Natural killer cell (primary cell): ENCODE measurements around the gene SCFD2. TPM values are rescaled to one million over a fixed set of nuclear protein-coding genes. Genes with fewer than 3 reads are reported as not detected.

Source experiments
- ATAC-seq, 3 donors: fragments of 150-1000 bp in 2 of 3; fragments of 200-7000 bp in 1 of 3; cut with Tn5 transposase; 1 replicate in 1 of 3; 2 replicates in 2 of 3; pipeline ENCODE4 v1.10.0; 2021; ENCODE audit warnings: mild to moderate bottlenecking in 2 of 3, moderate library complexity in 2 of 3
- DNase-seq, 2 donors: peaks; one replicate each; pipeline versions ENCODE4 v3.0.0 to v3.0.0-alpha.2; 2013 to 2021; ENCODE audit warnings: mixed read lengths in 1 of 2
- H3K27ac ChIP-seq: one replicate; pipeline ENCODE4 v1.5.1; 2013; ENCODE audit warnings: mild to moderate bottlenecking, low read length
- H3K27me3 ChIP-seq: one replicate; pipeline ENCODE4 v1.6.1; 2013; ENCODE audit warnings: low read length; ENCODE audit not compliant: control insufficient read depth, insufficient read depth
- H3K36me3 ChIP-seq: one replicate; pipeline ENCODE4 v1.6.1; 2013; ENCODE audit warnings: low read length; ENCODE audit not compliant: control insufficient read depth, insufficient read depth
- H3K4me1 ChIP-seq: one replicate; pipeline ENCODE4 v1.6.1; 2013; ENCODE audit warnings: low read length; ENCODE audit not compliant: control insufficient read depth, insufficient read depth
- H3K4me3 ChIP-seq: one replicate; pipeline ENCODE4 v1.5.1; 2013; ENCODE audit warnings: low read length
- H3K9me3 ChIP-seq: one replicate; pipeline ENCODE4 v1.6.1; 2013; ENCODE audit warnings: low read length; ENCODE audit not compliant: control insufficient read depth, insufficient read depth
- H3K27ac Mint-ChIP-seq, 2 donors: one replicate each; pipeline ENCODE4 v1.8.0; 2022; ENCODE audit warnings: mild to moderate bottlenecking in 2 of 2, mixed read lengths in 2 of 2, moderate library complexity in 1 of 2
- H3K27me3 Mint-ChIP-seq, 2 donors: one replicate each; pipeline ENCODE4 v1.8.0; 2022; ENCODE audit warnings: low read depth in 2 of 2, mixed read lengths in 2 of 2
- H3K36me3 Mint-ChIP-seq: one replicate; pipeline ENCODE4 v1.8.0; 2022; ENCODE audit warnings: mixed read lengths
- H3K4me1 Mint-ChIP-seq, 2 donors: one replicate each; pipeline ENCODE4 v1.8.0; 2022; ENCODE audit warnings: mixed read lengths in 2 of 2
- H3K4me3 Mint-ChIP-seq: one replicate; pipeline ENCODE4 v1.8.0; 2022; ENCODE audit warnings: mild to moderate bottlenecking, moderate library complexity, mixed read lengths
- H3K9me3 Mint-ChIP-seq, 2 donors: one replicate each; pipeline ENCODE4 v1.8.0; 2022; ENCODE audit warnings: mixed read lengths in 2 of 2
- CTCF ChIP-seq: fragments of 200-600 bp; IDR thresholded peaks from one replicate; pipeline ENCODE4 v1.8.0; 2022; ENCODE audit warnings: antibody characterized with exemption
- WGBS: methylation state at CpG from one replicate; pipeline ENCODE4 v1.1.7; 2013; ENCODE audit warnings: missing lambda C conversion rate; ENCODE audit not compliant: insufficient coverage; 5-methylcytosine and 5-hydroxymethylcytosine counted together
- intact Hi-C: fragments of 100-400 bp; cut with micrococcal nuclease; formaldehyde crosslinking; loops from one replicate; pipeline ENCODE4 v1.14.2; 2022
- total RNA-seq, 4 donors: library from RNA; stranded (reverse); fragments of 120-200 nt in 1 of 4; gene quantifications; one replicate each; pipeline versions ENCODE4 v1.2.3 to v1.2.4, GENCODE V29; 2013 to 2022

Gene SCFD2
- total RNA-seq, 3 donors from 2014 or later (not counting 1 experiment from before 2014, with no cell fraction given): 26.4 to 29.4 (median 28.9) TPM

GRCh38 chr4:52874948-52875347 is 490.9 kb downstream of the SCFD2 start:
- H3K27ac ChIP-seq: no peak overlapping the region
- no peaks in the 10 kb centered on the region for H3K9me3 Mint-ChIP-seq
- no peaks in the 10 kb centered on the region for H3K27me3 ChIP-seq
- peaks cover 8% of the 10 kb centered on the region for H3K36me3 Mint-ChIP-seq
- H3K36me3 ChIP-seq: no peaks in the 10 kb centered on the region
- H3K27me3 Mint-ChIP-seq: no peaks in the 10 kb centered on the region
- H3K9me3 ChIP-seq: no peaks in the 10 kb centered on the region
- no peak for DNase-seq
- H3K27ac Mint-ChIP-seq: no peak overlapping the region
- TF ChIP-seq CTCF: no peak
- 95% methylated on average over 5 of the region's 5 CpGs for WGBS
- no peak overlapping the region for H3K4me3 ChIP-seq
- no peaks in the 10 kb centered on the region for H3K4me1 ChIP-seq
- H3K4me3 Mint-ChIP-seq: no peak overlapping the region
- ATAC-seq: no peak
- intact Hi-C loops: no loop called here
- no peaks in the 10 kb centered on the region for H3K4me1 Mint-ChIP-seq

GRCh38 chr4:52873861-52874343 is 492.0 kb downstream of the SCFD2 start:
- H3K36me3 ChIP-seq: no peaks in the 10 kb centered on the region
- no peak for TF ChIP-seq CTCF
- no peak overlapping the region for H3K4me3 ChIP-seq
- H3K27me3 ChIP-seq: no peaks in the 10 kb centered on the region
- Mint-ChIP-seq H3K4me3 (no peak overlapping the region), H3K36me3 (peaks cover 8% of the 10 kb centered on the region), H3K4me1 (no peaks in the 10 kb centered on the region), H3K27ac (no peak overlapping the region), H3K9me3 (no peaks in the 10 kb centered on the region), H3K27me3 (no peaks in the 10 kb centered on the region)
- WGBS: 93% methylated on average over 10 of the region's 10 CpGs
- intact Hi-C loops: no loop called here
- H3K4me1 ChIP-seq: no peaks in the 10 kb centered on the region
- no peaks in the 10 kb centered on the region for H3K9me3 ChIP-seq
- ATAC-seq (no peak), DNase-seq (no peak)
- no peak overlapping the region for H3K27ac ChIP-seq

- WGBS: 100% methylated on average over 1 of the region's 1 CpG
- ATAC-seq (no peak), DNase-seq (no peak)
- peaks cover 8% of the 10 kb centered on the region for H3K36me3 Mint-ChIP-seq
- H3K27ac Mint-ChIP-seq: no peak overlapping the region
- Histone ChIP-seq H3K9me3 (no peaks in the 10 kb centered on the region), H3K36me3 (no peaks in the 10 kb centered on the region), H3K4me3 (no peak overlapping the region), H3K27me3 (no peaks in the 10 kb centered on the region), H3K27ac (no peak overlapping the region), H3K4me1 (no peaks in the 10 kb centered on the region)
- H3K4me1 Mint-ChIP-seq: no peaks in the 10 kb centered on the region
- TF ChIP-seq CTCF: no peak
- H3K4me3 Mint-ChIP-seq: no peak overlapping the region
- intact Hi-C loops: no loop called here
- H3K27me3 Mint-ChIP-seq: no peaks in the 10 kb centered on the region
- H3K9me3 Mint-ChIP-seq: no peaks in the 10 kb centered on the region
These were observed 492.7 kb downstream of the SCFD2 start for GRCh38 chr4:52873191-52873590.

GRCh38 chr4:52870225-52870624 is 495.6 kb downstream of the SCFD2 start:
- no peak for ATAC-seq
- Histone ChIP-seq H3K36me3 (no peaks in the 10 kb centered on the region), H3K4me3 (no peak overlapping the region), H3K4me1 (no peaks in the 10 kb centered on the region), H3K27me3 (no peaks in the 10 kb centered on the region), H3K27ac (no peak overlapping the region), H3K9me3 (no peaks in the 10 kb centered on the region)
- no peak overlapping the region for H3K27ac Mint-ChIP-seq
- no peak overlapping the region for H3K4me3 Mint-ChIP-seq
- H3K9me3 Mint-ChIP-seq: no peaks in the 10 kb centered on the region
- DNase-seq: no peak
- H3K36me3 Mint-ChIP-seq: peaks cover 8% of the 10 kb centered on the region
- H3K27me3 Mint-ChIP-seq: peaks cover 0 to under 1% of the 10 kb centered on the region in 2 donors
- no peak for TF ChIP-seq CTCF
- intact Hi-C loops: no loop called here
- H3K4me1 Mint-ChIP-seq: no peaks in the 10 kb centered on the region
- WGBS: 84% methylated on average over 4 of the region's 4 CpGs
